K562 (cell line): ENCODE measurements around the gene IRF2BP2. TPM values are rescaled to one million over a fixed set of nuclear protein-coding genes. Genes with fewer than 3 reads are reported as not detected.

ENCODE experiments used
- BHLHE40 ChIP-seq: IDR thresholded peaks from 2 replicates; pipeline ENCODE4 v1.6.1; 2011; ENCODE audit warnings: low read length, improper control_type of control experiment
- ELF4 ChIP-seq: fragments of 450-650 bp; formaldehyde crosslinking; IDR thresholded peaks from 2 replicates; pipeline ENCODE4 v1.4.0; 2022; ENCODE audit warnings: missing genetic modification characterization
- HDAC2 ChIP-seq: fragments of 450-650 bp; IDR thresholded peaks from 2 replicates; pipeline ENCODE4 v1.6.1; 2016; ENCODE audit warnings: mild to moderate bottlenecking
- MTA2 ChIP-seq: fragments of 450-650 bp; IDR thresholded peaks from 2 replicates; pipeline ENCODE4 v1.6.1; 2016; ENCODE audit warnings: low read depth
- PTBP1 ChIP-seq: fragments of 200-400 bp; formaldehyde crosslinking; IDR thresholded peaks from 2 replicates; pipeline ENCODE4 v1.6.1; 2017; ENCODE audit warnings: low read depth, low read length
- ZNF224 ChIP-seq: sonication (generic); formaldehyde crosslinking; IDR thresholded peaks from 2 replicates; pipeline ENCODE4 v1.8.0; 2022; ENCODE audit warnings: mild to moderate bottlenecking, missing genetic modification reagents
- polyA plus RNA-seq, 8 experiments: library from polyadenylated mRNA; depleted of rRNA in 4 of 8; stranded (reverse) in 5 of 8; unstranded in 3 of 8; fragments of >200 nt; fragmentation: Nextera tagmentation in 2 of 8; fragmentation: Illumina TruSeq in 1 of 8; extraction: Ambion mirVana in 2 of 8; extraction: Trizol in 1 of 8; gene quantifications; 2 replicates each; pipeline versions ENCODE4 v1.2.1 to v1.2.3, GENCODE V29; 2011 to 2014; ENCODE audit warnings: inconsistent platforms in 1 of 8, missing spikeins in 1 of 8
- total RNA-seq, 7 experiments: library from RNA; depleted of rRNA in 6 of 7; stranded (reverse); fragments of >200 nt in 6 of 7; fragmentation: Illumina TruSeq in 2 of 7; extraction: Trizol in 2 of 7; gene quantifications; 2 replicates each; pipeline versions ENCODE4 v1.2.1 to v1.2.3, GENCODE V29; 2011 to 2021; ENCODE audit warnings: low replicate concordance in 1 of 7
- TF ChIP-seq, protein P1 (sequence below): fragments of 450-650 bp; IDR thresholded peaks from 2 replicates; pipeline ENCODE4 v1.6.1; 2016; ENCODE audit warnings: borderline replicate concordance
- TF ChIP-seq, protein P2 (sequence below), 2 experiments: fragments of 450-650 bp; IDR thresholded peaks; 2 replicates each; pipeline ENCODE4 v1.6.1; 2018; ENCODE audit warnings: mild to moderate bottlenecking in 2 of 2, low read depth in 1 of 2; ENCODE audit not compliant: partially characterized antibody in 2 of 2
- TF ChIP-seq, protein P3 (sequence below): fragments of 250-450 bp; sonication (Bioruptor Pico); IDR thresholded peaks from 2 replicates; pipeline ENCODE4 v1.8.0; 2022; ENCODE audit warnings: moderate library complexity, mild to moderate bottlenecking, inconsistent platforms
- TF ChIP-seq, protein P4 (sequence below), 2 experiments: fragments of 450-650 bp; formaldehyde crosslinking in 1 of 2; IDR thresholded peaks; 2 replicates each; pipeline versions ENCODE4 v1.4.0 to v1.6.1; 2014 to 2020; ENCODE audit warnings: mild to moderate bottlenecking in 2 of 2, borderline replicate concordance in 1 of 2, low read depth in 1 of 2

IRF2BP2 gene
- total and polyA plus RNA-seq, 9 of the 15 experiments (the other 6 are each of a cell fraction or from before 2014, with no cell fraction given), result 7.7 to 68.6 (median 22.1) TPM

DNA sequence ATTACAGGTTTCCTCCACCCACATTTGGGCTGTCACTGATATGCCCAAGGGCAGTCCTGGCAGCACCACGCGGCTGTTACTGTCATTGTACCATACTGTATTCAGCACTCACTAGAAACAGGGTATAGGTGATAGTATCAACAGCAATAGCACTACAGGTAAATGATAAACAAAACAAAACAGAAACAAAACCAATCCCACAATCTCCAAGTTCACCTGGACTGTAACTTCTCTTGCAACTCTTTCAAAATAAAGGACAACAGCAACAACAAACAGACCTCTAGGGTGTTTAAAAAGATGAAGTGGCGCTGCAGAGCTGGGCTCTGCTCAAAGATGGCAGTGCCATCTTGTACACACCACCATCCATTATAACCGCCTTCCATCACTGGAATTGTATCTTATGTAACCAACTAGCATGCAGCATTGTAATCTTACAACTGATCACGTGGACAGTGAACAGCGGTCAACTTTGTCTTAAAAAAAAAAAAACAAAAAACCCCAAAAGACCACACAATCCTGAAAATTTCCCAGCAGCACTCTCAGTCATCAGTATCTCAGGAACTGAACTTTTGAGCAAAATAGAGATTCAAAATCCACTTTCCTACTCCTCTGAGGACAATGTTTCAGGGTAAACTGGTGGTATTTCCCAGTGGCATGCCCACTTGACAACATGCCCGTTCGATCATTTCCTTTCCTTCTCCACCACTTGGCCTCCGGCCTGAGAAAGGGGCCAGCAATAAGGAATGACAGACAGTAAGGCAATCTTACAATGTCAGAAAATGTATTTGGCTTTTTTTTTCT, 3.8 kb downstream of the IRF2BP2 start (continued):
- TF ChIP-seq ZNF224 (CRISPR knock-in tag), result no peak
- TF ChIP-seq, protein P1, sequence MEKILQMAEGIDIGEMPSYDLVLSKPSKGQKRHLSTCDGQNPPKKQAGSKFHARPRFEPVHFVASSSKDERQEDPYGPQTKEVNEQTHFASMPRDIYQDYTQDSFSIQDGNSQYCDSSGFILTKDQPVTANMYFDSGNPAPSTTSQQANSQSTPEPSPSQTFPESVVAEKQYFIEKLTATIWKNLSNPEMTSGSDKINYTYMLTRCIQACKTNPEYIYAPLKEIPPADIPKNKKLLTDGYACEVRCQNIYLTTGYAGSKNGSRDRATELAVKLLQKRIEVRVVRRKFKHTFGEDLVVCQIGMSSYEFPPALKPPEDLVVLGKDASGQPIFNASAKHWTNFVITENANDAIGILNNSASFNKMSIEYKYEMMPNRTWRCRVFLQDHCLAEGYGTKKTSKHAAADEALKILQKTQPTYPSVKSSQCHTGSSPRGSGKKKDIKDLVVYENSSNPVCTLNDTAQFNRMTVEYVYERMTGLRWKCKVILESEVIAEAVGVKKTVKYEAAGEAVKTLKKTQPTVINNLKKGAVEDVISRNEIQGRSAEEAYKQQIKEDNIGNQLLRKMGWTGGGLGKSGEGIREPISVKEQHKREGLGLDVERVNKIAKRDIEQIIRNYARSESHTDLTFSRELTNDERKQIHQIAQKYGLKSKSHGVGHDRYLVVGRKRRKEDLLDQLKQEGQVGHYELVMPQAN, result peak; percentile 67
- TF ChIP-seq BHLHE40, result peak; percentile 67
- TF ChIP-seq, protein P2, sequence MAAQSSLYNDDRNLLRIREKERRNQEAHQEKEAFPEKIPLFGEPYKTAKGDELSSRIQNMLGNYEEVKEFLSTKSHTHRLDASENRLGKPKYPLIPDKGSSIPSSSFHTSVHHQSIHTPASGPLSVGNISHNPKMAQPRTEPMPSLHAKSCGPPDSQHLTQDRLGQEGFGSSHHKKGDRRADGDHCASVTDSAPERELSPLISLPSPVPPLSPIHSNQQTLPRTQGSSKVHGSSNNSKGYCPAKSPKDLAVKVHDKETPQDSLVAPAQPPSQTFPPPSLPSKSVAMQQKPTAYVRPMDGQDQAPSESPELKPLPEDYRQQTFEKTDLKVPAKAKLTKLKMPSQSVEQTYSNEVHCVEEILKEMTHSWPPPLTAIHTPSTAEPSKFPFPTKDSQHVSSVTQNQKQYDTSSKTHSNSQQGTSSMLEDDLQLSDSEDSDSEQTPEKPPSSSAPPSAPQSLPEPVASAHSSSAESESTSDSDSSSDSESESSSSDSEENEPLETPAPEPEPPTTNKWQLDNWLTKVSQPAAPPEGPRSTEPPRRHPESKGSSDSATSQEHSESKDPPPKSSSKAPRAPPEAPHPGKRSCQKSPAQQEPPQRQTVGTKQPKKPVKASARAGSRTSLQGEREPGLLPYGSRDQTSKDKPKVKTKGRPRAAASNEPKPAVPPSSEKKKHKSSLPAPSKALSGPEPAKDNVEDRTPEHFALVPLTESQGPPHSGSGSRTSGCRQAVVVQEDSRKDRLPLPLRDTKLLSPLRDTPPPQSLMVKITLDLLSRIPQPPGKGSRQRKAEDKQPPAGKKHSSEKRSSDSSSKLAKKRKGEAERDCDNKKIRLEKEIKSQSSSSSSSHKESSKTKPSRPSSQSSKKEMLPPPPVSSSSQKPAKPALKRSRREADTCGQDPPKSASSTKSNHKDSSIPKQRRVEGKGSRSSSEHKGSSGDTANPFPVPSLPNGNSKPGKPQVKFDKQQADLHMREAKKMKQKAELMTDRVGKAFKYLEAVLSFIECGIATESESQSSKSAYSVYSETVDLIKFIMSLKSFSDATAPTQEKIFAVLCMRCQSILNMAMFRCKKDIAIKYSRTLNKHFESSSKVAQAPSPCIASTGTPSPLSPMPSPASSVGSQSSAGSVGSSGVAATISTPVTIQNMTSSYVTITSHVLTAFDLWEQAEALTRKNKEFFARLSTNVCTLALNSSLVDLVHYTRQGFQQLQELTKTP (IDR thresholded peaks at IDR 0.05; ENCODE audit: low read depth in 1 of 2, partially characterized antibody in 2 of 2), result peak; percentile 42 to 68
- no peak for TF ChIP-seq PTBP1
- TF ChIP-seq, protein P3, sequence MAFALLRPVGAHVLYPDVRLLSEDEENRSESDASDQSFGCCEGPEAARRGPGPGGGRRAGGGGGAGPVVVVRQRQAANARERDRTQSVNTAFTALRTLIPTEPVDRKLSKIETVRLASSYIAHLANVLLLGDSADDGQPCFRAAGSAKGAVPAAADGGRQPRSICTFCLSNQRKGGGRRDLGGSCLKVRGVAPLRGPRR, result peak; percentile 37; the same call in 1 of the 2 replicates
- TF ChIP-seq ELF4 (CRISPR knock-in tag), result peak; percentile 66; the same call in 1 of the 2 replicates
- TF ChIP-seq, protein P4, sequence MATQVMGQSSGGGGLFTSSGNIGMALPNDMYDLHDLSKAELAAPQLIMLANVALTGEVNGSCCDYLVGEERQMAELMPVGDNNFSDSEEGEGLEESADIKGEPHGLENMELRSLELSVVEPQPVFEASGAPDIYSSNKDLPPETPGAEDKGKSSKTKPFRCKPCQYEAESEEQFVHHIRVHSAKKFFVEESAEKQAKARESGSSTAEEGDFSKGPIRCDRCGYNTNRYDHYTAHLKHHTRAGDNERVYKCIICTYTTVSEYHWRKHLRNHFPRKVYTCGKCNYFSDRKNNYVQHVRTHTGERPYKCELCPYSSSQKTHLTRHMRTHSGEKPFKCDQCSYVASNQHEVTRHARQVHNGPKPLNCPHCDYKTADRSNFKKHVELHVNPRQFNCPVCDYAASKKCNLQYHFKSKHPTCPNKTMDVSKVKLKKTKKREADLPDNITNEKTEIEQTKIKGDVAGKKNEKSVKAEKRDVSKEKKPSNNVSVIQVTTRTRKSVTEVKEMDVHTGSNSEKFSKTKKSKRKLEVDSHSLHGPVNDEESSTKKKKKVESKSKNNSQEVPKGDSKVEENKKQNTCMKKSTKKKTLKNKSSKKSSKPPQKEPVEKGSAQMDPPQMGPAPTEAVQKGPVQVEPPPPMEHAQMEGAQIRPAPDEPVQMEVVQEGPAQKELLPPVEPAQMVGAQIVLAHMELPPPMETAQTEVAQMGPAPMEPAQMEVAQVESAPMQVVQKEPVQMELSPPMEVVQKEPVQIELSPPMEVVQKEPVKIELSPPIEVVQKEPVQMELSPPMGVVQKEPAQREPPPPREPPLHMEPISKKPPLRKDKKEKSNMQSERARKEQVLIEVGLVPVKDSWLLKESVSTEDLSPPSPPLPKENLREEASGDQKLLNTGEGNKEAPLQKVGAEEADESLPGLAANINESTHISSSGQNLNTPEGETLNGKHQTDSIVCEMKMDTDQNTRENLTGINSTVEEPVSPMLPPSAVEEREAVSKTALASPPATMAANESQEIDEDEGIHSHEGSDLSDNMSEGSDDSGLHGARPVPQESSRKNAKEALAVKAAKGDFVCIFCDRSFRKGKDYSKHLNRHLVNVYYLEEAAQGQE (IDR thresholded peaks at IDR 0.05; ENCODE audit: borderline replicate concordance), result peak; percentile 22; the same call in 1 of the 2 replicates
- TF ChIP-seq, protein P4 (CRISPR knock-in tag; IDR thresholded peaks at IDR 0.05; ENCODE audit: low read depth), result no peak; the same call in 1 of the 2 replicates
- TF ChIP-seq HDAC2, result peak; percentile 76; the same call in 1 of the 2 replicates
- 0 out of 2 replicates have a peak, but pooled peaks have one; percentile 7 for TF ChIP-seq MTA2
